ENCODE results near the gene ICAM3. TPM values are rescaled to one million over a fixed set of nuclear protein-coding genes. Genes with fewer than 3 reads are reported as not detected.

ICAM3 gene
- total RNA-seq, 1 donor from 2014 or later, result 7.6 TPM

DNA sequence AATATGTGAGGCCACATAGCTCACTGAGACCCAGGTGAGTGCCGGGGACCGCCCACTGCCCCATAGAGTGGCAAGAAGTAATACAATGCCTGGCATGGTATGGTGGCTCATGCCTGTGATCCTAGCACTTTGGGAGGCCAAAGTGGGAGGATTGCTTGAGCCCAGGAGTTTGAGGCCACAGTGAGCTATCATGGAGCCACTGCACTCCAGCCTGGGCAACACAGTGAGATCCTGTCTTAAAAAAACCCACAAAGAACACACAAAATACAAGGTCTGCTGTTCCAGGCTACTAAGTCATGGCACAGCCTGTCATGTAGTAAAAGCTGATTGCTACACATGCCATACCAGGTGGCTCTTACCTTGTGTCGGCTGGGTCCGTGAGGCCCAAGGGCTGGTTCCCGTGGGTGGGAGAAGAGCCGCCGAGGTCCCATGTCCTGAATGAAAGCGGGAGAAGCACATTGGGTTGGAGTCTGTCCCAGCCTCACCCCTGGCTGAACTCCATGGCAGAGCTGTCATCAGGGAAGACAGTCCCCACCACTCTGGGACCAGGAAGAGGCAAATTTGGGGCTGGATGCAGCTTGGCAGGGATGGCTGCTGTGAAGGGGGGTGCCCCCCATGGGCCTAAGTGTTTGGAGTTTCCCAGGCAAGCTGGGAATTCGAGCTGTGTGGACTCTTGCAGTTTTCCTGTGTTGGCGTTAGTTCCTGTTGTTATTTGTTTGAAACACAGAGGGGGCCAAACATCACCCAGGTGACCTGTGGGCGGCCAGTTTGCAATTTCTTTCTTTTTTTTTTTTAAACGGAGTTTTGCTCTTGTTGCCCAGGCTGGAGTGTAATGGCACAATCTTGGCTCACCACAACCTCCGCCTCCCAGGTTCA lies 20.4 kb downstream of the ICAM3 start:
- no peak for ATAC-seq

DNA sequence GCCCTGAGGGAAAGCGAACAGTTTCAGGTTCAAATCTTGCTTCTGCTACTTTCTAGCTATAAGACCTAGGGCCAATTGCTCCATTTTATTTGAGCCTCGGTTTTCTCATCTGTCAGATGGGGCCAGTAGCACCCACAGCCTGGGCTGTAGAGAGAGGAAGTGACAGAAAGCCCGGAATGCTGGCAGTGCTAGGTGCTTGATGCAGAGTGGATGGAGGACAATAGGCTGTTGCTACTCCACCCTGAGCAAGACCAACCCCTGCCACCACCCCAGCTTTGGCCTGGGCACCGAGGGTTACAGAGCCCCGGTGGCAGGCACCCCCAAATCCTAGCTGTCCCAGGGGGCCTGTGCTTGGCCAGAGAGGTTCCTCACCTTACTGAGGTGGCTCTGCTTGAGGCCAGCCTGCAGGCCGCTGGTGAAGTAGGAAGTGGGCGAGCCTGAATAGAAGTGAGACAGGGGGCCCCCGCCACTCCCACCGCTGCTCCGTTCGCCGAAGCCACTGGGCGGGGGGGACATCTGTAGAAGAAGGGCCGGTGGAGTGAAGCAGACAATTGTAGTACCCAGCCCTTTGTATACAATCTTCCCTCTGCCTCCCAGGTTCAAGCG lies 21.5 kb downstream of the ICAM3 start:
- no peak for ATAC-seq

DNA sequence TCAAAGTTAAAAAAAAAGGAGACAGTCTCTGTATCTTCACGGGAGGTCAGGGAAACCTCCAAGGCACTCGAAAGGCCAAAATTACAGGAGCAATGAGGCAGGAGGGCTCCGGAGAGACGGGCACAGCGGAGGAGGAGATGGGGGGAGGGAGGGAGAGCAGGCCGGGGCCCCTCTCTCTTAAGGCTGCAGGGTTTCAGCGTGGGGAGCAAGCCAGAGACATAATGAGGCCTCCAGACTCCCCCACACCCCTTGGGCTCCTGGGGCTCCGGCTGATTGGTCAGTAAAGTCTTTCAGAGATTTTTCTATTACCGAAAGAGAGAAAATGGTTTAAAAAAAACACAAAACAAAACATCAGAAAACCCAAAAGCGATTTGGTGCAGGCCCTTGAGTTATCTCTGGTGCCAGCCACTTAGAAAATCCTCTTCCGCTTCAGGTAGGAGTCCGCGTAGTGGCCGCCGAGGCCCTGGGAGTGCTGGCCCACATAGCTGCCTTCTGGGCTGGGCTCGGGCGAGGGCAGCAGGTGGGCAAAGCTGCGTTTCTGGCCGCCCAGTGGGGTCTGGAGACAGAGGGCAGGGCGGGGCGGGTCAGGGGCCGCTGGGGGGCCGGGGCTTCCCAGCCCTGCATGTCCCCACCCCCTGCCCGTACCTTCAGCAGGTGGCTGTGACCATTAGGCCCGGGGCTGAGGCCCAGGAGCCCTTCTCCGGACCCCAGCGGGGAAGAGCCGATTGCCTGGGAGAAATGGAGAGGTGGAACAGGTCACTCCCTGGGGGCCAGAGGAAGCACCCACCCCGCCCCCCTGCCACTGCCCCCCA lies 22.2 kb downstream of the ICAM3 start:
- no peak for ATAC-seq

DNA sequence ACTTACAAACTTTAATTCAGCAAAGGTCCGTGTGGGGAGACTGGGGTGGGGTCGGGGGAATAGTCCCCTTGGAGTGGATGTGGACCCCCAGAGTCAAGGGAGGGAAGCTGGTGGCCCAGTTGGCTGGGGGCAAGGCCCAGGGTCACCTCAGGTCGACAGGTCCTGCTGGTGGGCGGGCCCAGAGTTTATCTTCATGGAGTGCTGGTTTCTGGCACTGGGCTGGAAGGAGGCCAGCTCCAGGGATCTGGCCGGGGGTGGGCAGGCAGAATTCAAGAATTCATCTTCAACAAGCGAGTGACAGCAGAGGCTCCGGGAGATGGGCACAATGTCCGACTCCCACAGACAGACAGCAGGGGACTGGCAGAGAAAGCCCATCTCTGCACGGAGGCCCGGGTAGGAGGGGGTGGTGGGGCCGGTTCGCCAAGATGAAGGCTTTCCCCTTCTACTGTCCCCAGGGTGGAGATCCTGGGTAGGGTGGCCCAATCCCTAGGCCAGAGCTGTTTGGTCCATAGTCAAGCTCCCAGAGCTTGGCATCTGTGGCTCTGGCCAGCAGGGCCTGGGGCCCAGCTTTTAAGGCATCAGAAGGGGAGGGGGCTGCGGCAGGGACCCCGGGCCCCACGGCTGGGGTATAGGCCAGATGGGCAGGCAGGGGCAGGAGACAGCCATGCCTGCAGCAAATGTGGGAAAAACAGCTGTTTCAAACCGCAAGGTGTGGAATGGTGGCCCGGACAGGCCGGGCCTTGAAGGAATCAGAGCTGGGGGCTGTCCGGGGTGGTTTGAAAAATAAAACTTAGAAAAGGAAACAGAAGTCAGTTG lies 23.0 kb downstream of the ICAM3 start:
- no peak for ATAC-seq

DNA sequence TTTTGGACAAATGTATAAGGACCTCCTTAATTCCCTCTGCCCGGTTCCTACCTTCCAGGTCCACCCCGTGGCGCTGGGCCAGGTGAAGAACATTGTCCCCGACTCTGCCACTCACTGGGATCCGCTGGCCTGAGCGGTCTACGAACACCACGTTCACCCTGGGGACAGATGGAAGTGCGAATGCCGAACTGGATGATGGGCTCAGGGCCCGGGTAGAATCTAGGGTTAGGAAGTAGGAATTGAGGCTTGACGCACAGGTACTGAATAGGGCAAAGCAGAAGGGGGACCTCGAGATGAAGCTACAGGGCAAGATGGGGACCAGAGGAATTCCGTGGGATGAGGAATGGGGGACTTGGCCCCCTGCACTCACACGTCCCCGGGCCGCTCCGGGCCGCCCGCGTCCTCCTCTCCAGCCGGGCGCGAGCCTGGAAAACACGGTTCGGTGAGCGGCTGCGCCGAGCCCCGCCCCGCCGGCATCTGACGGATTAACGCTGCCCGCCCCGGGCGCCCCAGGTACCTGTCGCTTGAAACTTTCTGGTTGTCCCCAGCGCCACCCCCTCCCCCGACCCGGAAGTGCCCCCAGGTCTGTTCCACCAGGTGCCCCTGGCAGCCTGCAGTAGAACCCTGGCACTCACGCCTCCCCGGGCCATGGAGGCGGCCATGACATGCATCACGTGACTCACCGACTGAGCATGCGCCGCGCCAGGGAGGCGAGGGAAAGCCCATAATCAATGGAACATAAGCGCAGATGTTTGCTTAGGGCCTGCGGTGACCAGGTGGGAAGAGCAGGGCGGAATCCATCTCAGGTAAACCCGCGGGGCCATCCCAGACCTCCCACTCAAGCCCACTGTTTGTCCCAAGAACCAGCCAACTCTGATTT lies 23.8 kb downstream of the ICAM3 start, which contains the start of gene FDX2:
TSS of gene FDX2 (minus strand) at position 681 of the 880 bp plus-strand sequence. CDS start at position 662, 19 bp downstream.
- ATAC-seq, result peak; percentile 82

DNA sequence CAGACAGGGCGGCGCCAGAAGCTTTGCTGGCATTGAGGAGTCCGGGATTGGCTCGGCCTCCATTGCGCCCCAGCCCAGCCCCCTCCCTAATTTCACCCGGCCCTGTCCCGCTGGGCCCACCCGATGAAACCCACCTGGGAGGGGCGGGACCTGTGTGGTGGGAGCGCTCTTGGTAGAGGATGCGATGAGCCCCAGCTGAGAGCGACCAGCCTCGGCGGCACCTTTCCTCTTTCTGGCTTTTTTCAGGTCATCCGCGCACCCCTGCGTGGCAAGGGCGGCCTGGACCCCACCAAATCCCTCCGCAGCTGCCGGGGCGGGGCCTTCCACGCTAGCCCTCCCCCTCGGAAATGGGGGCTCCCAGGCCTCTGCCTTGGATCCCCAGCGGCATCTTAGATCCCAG lies 30.0 kb downstream of the ICAM3 start, which contains the start of gene ZGLP1:
TSS of gene ZGLP1 (minus strand) at position 393 of the 400 bp plus-strand sequence.
- ATAC-seq, result no peak

DNA sequence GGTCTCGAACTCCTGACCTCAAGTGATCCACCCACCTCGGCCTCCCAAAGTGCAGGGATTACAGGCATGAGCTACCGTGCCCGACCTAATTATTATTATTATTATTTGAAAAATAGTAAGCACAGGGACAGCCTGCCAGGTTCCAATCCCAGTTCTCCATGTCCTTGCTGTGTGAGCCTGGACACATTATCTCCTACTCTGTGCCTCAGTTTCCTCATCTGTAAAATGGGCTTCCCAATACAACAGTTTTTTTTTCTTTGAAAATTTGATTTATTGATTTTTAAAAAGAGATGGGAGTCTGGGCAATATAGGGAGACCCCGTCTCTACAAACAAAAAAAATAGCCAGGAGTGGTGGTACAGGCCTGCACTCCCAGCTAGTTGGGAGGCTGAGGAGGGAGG lies 33.1 kb downstream of the ICAM3 start:
- no peak for ATAC-seq

DNA sequence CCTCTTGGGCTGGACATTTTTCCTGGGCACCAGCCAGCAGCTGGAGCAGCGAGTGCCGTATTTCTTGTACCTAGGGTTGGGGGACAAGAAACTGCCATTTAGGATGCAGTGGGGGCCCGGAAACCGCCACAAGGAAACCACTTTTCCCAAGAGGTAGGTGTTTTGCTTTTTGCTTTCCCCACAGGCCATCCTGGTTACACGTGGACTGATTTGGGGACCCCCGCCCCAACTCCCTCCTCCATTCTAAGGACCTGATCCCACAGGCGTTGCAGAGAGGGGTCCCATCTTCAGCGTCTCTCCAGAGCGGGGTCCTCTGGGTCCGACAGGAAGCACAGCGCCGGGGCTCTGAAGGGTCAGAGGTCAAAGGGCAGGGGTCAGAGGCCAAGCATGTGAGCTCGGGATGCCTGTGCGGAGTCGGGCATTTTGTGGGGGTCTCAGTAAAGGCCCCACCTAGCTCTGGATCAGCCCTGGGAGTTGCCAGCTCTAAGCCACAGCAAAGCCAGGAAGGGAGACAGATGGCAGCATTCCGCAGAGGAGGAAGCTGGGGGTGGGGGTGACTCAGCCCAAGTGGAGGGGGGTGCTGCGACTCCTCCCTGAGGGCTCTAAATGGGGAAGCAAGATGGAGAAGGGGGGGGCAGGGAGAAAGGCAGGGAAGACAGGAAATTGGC lies 34.2 kb downstream of the ICAM3 start:
- ATAC-seq, result no peak

DNA sequence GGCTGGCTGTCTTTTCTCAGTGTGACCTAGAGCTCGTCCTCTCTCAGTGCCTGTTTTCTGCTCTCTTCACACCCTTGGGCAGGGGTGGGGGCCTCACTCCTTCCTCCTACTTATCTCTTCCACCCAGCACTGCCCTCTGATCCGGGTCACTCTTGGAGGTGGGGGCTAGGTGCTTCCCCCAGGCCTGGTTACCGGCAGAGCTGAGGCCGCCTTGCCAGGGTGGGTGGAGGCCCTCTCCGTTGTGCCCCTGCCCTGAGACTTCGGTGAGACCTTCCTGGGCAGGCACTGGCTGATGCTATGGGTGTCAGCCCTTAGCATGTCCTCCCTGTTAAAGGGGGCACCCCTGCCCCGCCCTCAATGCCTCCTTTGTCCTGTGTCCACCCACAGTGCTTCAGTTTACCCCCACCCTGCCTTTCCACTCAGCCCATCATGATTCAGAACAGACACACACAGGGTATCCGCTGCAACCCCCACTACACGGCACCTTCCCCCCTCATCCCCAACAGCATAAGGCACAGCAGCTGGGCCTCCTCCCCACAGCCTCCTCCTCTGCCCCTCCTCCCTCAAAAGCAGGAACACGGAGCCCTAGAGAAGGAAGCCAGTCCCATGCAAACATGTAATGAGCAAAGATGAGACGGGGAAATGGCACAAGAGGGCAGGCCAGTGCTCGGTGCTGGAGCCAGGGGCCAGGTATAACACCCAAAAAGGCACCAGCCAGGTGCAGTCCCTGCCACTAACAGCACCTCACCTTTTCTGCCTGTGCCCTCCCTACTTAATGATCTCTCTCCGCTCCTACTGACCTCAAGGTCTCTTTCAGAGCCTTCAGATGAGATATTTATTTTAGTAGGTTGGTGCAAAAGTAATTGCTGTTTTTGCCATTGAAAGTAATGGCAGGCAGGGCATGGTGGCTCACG lies 39.6 kb downstream of the ICAM3 start:
- peak; percentile 24 for ATAC-seq

DNA sequence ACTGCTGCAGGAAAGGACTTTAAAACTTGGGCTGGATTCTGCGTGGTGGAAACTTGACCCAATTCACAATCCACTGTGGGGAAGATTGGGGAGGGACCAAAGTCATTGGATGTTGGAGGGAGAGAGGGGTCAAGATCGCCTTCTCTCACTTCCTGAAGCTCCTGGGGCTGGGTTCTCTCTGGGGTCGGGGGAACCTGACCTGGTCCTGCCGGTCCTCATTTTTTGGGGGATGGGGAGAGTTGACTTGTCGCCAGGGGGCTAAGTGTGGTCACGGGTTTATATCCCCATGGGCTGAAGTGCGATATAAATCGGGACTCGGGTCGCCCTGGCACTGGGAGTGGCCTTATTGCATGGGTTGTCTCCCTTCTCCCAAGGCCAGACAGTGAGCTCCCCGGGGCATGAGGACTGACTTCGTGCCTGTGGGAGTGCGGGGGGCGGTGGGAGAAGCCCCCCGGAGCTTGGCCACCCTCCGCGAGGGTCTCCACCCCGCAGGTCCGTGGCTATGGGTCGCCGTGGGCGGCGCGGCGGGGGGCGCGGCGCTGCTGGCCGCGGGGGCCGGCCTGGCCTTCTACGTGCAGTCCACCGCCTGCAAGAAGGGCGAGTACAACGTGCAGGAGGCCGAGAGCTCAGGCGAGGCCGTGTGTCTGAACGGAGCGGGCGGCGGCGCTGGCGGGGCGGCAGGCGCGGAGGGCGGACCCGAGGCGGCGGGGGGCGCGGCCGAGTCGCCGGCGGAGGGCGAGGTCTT lies 43.4 kb downstream of the ICAM3 start:
- ATAC-seq, result no peak

DNA sequence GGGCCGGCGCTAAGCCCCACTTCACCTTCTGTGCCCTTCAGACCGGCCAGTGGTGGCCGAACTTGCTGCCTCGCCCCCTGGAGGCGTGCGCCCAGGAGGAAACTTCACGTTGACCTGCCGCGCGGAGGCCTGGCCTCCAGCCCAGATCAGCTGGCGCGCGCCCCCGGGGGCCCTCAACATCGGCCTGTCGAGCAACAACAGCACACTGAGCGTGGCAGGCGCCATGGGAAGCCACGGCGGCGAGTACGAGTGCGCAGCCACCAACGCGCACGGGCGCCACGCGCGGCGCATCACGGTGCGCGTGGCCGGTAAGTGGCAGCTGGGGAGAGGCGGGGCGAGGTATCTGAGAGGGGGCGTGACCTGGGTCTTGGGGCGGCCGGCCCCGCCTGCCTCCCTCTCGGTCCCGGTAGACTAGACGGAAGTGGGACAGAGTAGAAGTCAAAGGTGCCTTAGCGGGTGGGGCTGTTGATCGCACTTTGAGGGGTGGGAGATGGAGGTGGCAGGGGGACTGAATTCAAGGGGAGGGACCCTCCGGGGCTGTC lies 44.0 kb downstream of the ICAM3 start:
- ATAC-seq, result peak; percentile 45

DNA sequence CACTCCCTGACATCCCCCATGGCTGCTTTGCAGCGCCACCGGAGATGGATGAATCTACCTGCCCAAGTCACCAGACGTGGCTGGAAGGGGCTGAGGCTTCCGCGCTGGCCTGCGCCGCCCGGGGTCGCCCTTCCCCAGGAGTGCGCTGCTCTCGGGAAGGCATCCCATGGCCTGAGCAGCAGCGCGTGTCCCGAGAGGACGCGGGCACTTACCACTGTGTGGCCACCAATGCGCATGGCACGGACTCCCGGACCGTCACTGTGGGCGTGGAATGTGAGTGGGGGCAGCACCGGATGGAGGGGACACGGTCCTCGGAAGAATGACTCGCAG lies 45.1 kb downstream of the ICAM3 start:
- ATAC-seq, result no peak

DNA sequence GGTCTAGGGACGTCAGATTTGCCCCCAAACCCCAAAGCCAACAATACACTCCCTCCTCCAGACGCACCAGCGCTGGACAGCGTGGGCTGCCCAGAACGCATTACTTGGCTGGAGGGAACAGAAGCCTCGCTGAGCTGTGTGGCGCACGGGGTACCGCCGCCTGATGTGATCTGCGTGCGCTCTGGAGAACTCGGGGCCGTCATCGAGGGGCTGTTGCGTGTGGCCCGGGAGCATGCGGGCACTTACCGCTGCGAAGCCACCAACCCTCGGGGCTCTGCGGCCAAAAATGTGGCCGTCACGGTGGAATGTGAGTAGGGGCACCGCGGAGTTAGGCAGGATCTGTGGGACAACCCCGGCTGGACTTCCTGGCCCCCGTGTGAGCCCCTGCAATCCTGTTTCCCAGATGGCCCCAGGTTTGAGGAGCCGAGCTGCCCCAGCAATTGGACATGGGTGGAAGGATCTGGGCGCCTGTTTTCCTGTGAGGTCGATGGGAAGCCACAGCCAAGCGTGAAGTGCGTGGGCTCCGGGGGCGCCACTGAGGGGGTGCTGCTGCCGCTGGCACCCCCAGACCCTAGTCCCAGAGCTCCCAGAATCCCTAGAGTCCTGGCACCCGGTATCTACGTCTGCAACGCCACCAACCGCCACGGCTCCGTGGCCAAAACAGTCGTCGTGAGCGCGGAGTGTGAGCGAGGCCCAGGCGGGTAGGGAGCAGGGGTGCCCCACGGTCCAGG lies 45.6 kb downstream of the ICAM3 start:
- ATAC-seq, result no peak

DNA sequence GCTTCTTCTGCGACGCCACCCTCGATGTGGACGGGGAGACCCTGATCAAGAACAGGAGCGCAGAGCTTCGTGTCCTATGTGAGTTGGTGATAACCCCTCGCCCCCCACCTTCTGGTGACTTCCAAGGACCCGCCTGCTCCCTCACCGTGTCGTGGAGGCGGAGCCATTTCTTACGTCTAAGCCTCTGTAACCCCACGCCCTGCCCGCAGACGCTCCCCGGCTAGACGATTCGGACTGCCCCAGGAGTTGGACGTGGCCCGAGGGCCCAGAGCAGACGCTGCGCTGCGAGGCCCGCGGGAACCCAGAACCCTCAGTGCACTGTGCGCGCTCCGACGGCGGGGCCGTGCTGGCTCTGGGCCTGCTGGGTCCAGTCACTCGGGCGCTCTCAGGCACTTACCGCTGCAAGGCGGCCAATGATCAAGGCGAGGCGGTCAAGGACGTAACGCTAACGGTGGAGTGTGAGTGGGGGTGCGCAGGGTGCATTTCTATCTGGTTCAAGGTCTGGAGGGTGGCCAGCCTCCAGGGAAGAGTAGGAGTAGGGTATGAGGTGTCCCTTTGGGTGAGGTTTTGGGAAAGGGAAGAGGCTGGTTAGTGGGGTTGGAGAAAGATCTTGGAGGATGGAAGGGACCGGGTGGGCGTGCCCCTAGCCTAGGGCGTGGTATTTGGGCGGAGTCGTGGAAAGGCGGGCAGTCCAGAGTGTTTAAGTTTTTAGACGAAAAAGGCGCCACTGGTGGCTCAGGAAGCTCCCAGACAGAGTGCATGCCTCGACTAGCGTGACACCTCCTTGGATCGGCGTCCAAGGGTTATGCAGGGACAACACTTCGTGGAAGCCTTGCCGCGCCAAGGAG lies 46.4 kb downstream of the ICAM3 start:
- no peak for ATAC-seq

DNA sequence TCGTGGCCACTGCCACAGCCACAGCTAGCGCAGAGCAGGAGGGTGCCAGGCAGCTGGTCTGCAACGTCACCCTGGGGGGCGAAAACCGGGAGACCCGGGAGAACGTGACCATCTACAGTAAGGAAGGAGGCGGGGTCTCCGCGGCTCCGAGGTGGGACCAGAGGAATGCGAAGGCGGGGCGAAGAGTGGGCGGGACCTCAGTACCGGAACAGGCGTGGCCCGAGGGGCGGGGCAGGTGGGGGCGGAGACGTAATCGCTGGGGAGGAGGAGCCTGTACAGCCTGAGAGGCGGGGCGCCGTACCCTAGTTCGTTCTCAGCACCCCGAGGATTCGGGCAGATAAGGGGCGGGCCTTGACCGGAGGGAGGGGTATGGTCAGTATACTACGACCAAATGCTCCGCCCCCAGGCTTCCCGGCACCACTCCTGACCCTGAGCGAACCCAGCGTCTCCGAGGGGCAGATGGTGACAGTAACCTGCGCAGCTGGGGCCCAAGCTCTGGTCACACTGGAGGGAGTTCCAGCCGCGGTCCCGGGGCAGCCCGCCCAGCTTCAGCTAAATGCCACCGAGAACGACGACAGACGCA lies 47.1 kb downstream of the ICAM3 start:
- peak; percentile 68 for ATAC-seq

DNA sequence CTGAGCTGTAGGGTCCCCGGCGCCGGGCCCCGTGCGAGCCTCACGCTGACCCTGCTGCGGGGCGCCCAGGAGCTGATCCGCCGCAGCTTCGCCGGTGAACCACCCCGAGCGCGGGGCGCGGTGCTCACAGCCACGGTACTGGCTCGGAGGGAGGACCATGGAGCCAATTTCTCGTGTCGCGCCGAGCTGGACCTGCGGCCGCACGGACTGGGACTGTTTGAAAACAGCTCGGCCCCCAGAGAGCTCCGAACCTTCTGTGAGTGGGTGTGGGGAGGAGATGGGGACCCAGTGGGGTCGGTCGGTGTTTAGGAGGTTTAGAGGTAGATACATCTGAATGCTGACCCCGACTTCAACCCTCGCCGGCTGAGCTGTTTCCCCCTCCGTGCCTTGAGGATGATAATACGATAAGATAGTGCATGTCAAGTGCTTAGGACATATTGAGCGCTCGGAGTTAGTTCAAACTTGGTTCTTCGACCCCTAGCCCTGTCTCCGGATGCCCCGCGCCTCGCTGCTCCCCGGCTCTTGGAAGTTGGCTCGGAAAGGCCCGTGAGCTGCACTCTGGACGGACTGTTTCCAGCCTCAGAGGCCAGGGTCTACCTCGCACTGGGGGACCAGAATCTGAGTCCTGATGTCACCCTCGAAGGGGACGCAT lies 47.7 kb downstream of the ICAM3 start:
- no peak for ATAC-seq

Data from esophagus mucosa (tissue), 1 donor.